Transverse colon (tissue), 4 donors: ENCODE results near the gene TRPV2. TPM values are rescaled to one million over a fixed set of nuclear protein-coding genes. Genes with fewer than 3 reads are reported as not detected.
A peak's percentile ranks its signal among the peaks of the same experiment; 100 is the strongest.

Source experiments
- DNase-seq: peaks from one replicate; pipeline ENCODE4 v3.0.0-alpha.2; 2019
- H3K27ac ChIP-seq, 4 donors: fragments of 200-600 bp; sonication (generic); 2 replicates each; pipeline ENCODE4 v1.5.1; 2016 to 2018; ENCODE audit warnings: inconsistent platforms in 4 of 4
- H3K27me3 ChIP-seq: fragments of 200-600 bp; sonication (generic); 2 replicates; pipeline ENCODE4 v1.5.1; 2017; ENCODE audit warnings: inconsistent platforms
- H3K36me3 ChIP-seq, 4 donors: fragments of 200-600 bp; sonication (generic); 2 replicates each; pipeline ENCODE4 v1.5.1; 2017 to 2019; ENCODE audit warnings: inconsistent platforms in 4 of 4
- H3K4me1 ChIP-seq, 4 donors: fragments of 200-600 bp; sonication (generic); 2 replicates each; pipeline ENCODE4 v1.5.1; 2017 to 2020; ENCODE audit warnings: inconsistent platforms in 4 of 4
- H3K4me3 ChIP-seq, 4 donors: fragments of 200-600 bp; sonication (generic); 1 replicate in 1 of 4; 2 replicates in 3 of 4; pipeline versions ENCODE4 v1.5.1 to v1.6.1; 2017 to 2019; ENCODE audit warnings: inconsistent platforms in 4 of 4
- H3K9me3 ChIP-seq, 2 donors: fragments of 200-600 bp; sonication (generic); 2 replicates each; pipeline ENCODE4 v1.5.1; 2017 to 2019; ENCODE audit warnings: inconsistent platforms in 2 of 2
- CTCF ChIP-seq, 5 experiments: fragments of 200-600 bp in 3 of 5; fragments of 450-650 bp in 2 of 5; sonication (generic) in 3 of 5; IDR thresholded peaks; 1 replicate in 2 of 5; 2 replicates in 3 of 5; pipeline ENCODE4 v1.5.1; 2016 to 2017; ENCODE audit warnings: antibody characterized with exemption in 5 of 5, inconsistent platforms in 3 of 5, mild to moderate bottlenecking in 2 of 5, moderate library complexity in 1 of 5
- EP300 ChIP-seq: sonication (generic); formaldehyde crosslinking; IDR thresholded peaks from one replicate; pipeline ENCODE4 v1.6.1; 2017; ENCODE audit warnings: antibody characterized with exemption, low read depth
- POLR2A ChIP-seq: fragments of 450-650 bp; IDR thresholded peaks from one replicate; pipeline ENCODE4 v1.6.1; 2016; ENCODE audit warnings: antibody characterized with exemption, mild to moderate bottlenecking, moderate library complexity
- POLR2AphosphoS5 ChIP-seq, 3 donors: sonication (generic); formaldehyde crosslinking; IDR thresholded peaks; one replicate each; pipeline ENCODE4 v1.6.1; 2016; ENCODE audit warnings: antibody characterized with exemption in 3 of 3
- WGBS, 2 donors: methylation state at CpG; one replicate each; pipeline ENCODE4 v1.1.5; 2018; ENCODE audit warnings: low coverage in 1 of 2; 5-methylcytosine and 5-hydroxymethylcytosine counted together
- in situ Hi-C, 4 donors: fragments of 200-750 bp; cut with MboI; loops; one replicate each; pipeline versions ENCODE4 v1.15.0 to v1.15.1; 2017; ENCODE audit warnings: low sequenced_read_pairs in 3 of 4, low pct_ligation_motif_present in 1 of 4, low pct_unique_long_range_greater_than_20kb in 1 of 4
- intact Hi-C: fragments of 100-400 bp; cut with DNase I; formaldehyde crosslinking; loops from one replicate; pipeline ENCODE4 v1.15.1; 2023; ENCODE audit warnings: low total_unique reads
- total RNA-seq, 4 donors: library from RNA; depleted of rRNA; stranded (reverse); fragments of >200 nt; gene quantifications; one replicate each; pipeline ENCODE4 v1.1.0, GENCODE V29; 2016

TRPV2 gene
- total RNA-seq, 4 donors from 2014 or later = 2.4 to 8.2 (median 4.4) TPM

- 7 to 25% methylated on average over 10 to 67 of the region's 67 CpGs for WGBS, 2 donors
- DNase-seq = peak; percentile 49
- no peaks in the 10 kb centered on the region for H3K9me3 ChIP-seq
- peaks cover 10% of the 10 kb centered on the region for H3K27me3 ChIP-seq
- intact Hi-C loops (no loop called here), in situ Hi-C loops (no loop called here)
- peak overlapping the region; percentile 27 to 62 (median 44) for H3K4me3 ChIP-seq
- H3K27ac ChIP-seq = peak overlapping the region; percentile 48 to 79 (median 52)
- no peaks in the 10 kb centered on the region for H3K36me3 ChIP-seq
- TF ChIP-seq POLR2AphosphoS5 (IDR thresholded peaks at IDR 0.05) = peak in 1 of 3 donors; percentile 22
- TF ChIP-seq POLR2A = no peak
- H3K4me1 ChIP-seq = peaks cover 6 to 21% (median 16%) of the 10 kb centered on the region in 4 donors
These were observed 8.4 kb upstream of the TRPV2 start for GRCh38 chr17:16406742-16407674.

- in situ Hi-C loops (no loop called here), intact Hi-C loops (no loop called here)
- 28 to 43% methylated on average over 6 to 14 of the region's 14 CpGs for WGBS, 2 donors
- H3K4me3 ChIP-seq = peak overlapping the region in 1 of 4 donors; percentile 30
- no peaks in the 10 kb centered on the region for H3K36me3 ChIP-seq
- no peaks in the 10 kb centered on the region for H3K9me3 ChIP-seq
- DNase-seq = peak; percentile 71
- H3K27ac ChIP-seq = peak overlapping the region; percentile 39 to 79 (median 72)
- H3K27me3 ChIP-seq = peaks cover 10% of the 10 kb centered on the region
- peaks cover 6 to 21% (median 16%) of the 10 kb centered on the region in 4 donors for H3K4me1 ChIP-seq
- TF ChIP-seq EP300 (no peak), CTCF (IDR thresholded peaks at IDR 0.05) (no peak), POLR2A (no peak), POLR2AphosphoS5 (IDR thresholded peaks at IDR 0.05) (no peak)
These were observed 7.3 kb upstream of the TRPV2 start for GRCh38 chr17:16407911-16408588.

GRCh38 chr17:16417399-16417798 lies 2.0 kb downstream of the TRPV2 start:
- peak overlapping the region; percentile 81 to 83 (median 82) for H3K27ac ChIP-seq
- no peaks in the 10 kb centered on the region for H3K9me3 ChIP-seq
- TF ChIP-seq POLR2A (no peak), POLR2AphosphoS5 (IDR thresholded peaks at IDR 0.05) (no peak), CTCF (IDR thresholded peaks at IDR 0.05) (no peak), EP300 (no peak)
- H3K4me1 ChIP-seq = peaks cover 3 to 35% (median 16%) of the 10 kb centered on the region in 4 donors
- no peaks in the 10 kb centered on the region for H3K27me3 ChIP-seq
- in situ Hi-C loops = no loop called here
- no peaks in the 10 kb centered on the region for H3K36me3 ChIP-seq
- no peak overlapping the region for H3K4me3 ChIP-seq
- intact Hi-C loops = no loop called here
- 96% methylated on average over 7 of the region's 7 CpGs; no CpG with 5 or more reads in 1 of the 2 donors for WGBS, 2 donors
- no peak for DNase-seq

- intact Hi-C loops = no loop called here
- H3K36me3 ChIP-seq = no peaks in the 10 kb centered on the region
- H3K4me3 ChIP-seq = no peak overlapping the region
These were observed 2.7 kb downstream of the TRPV2 start for GRCh38 chr17:16417896-16418684.

More at GRCh38 chr17:16417896-16418684, 2.7 kb downstream of the TRPV2 start:
- peaks cover 3 to 35% (median 16%) of the 10 kb centered on the region in 4 donors for H3K4me1 ChIP-seq
- in situ Hi-C loops = no loop called here
- 20 to 81% methylated on average over 1 to 7 of the region's 7 CpGs for WGBS, 2 donors
- no peaks in the 10 kb centered on the region for H3K27me3 ChIP-seq
- no peaks in the 10 kb centered on the region for H3K9me3 ChIP-seq
- no peak for DNase-seq
- H3K27ac ChIP-seq = peak overlapping the region; percentile 63 to 81 (median 72)
- TF ChIP-seq POLR2AphosphoS5 (IDR thresholded peaks at IDR 0.05) (no peak), CTCF (IDR thresholded peaks at IDR 0.05) (no peak), EP300 (no peak), POLR2A (no peak)
